ENCODE measurements around the gene NCOR1. TPM values are rescaled to one million over a fixed set of nuclear protein-coding genes. Genes with fewer than 3 reads are reported as not detected.

NCOR1 gene
- total and polyA plus RNA-seq, 2 of the 8 experiments (the other 6 are each of a cell fraction or from before 2014, with no cell fraction given), result 65.4 to 142 TPM

- no peak overlapping the region for H2AK5ac ChIP-seq (ENCODE audit: low read depth, low read length)
- POLR2A ChIA-PET (ENCODE audit: partially characterized antibody), result interaction anchor here (0.9 to 1.5 kb wide), 2 partner anchors 9 to 13 kb away, joined by 3 to 4 read pairs; no protein-coding TSS in a partner anchor
- H2BK15ac ChIP-seq (ENCODE audit: low read length), result no peak overlapping the region
- no peak overlapping the region for H3K18ac ChIP-seq (ENCODE audit: extremely low read depth, low read length)
- H2AFZ ChIP-seq (ENCODE audit: low read length), result no peak overlapping the region
- no peak overlapping the region for H3K9ac ChIP-seq (replicated peaks in 1 of 4; ENCODE audit: extremely low read depth in 1 of 4, low read depth in 3 of 4, low read length in 3 of 4)
- no peak overlapping the region for H3K4me3 ChIP-seq (ENCODE audit: extremely low read depth in 1 of 4, insufficient read depth in 2 of 4, low read depth in 3 of 4, low read length in 4 of 4)
- H3K27ac ChIP-seq (ENCODE audit: low read depth, low read length), result no peak overlapping the region
- H4K91ac ChIP-seq (replicated peaks; ENCODE audit: insufficient read length, low read length), result no peak overlapping the region
- H4K5ac ChIP-seq (ENCODE audit: insufficient read length, low read depth, low read length), result no peak overlapping the region
- H3K9me3 ChIP-seq (ENCODE audit: insufficient read depth in 2 of 2, low read depth in 1 of 2, low read length in 1 of 2), result no peaks in the 10 kb centered on the region
- no peak overlapping the region for H2BK120ac ChIP-seq (replicated peaks; ENCODE audit: low read depth, low read length)
- no peak overlapping the region for H3K4ac ChIP-seq (replicated peaks; ENCODE audit: insufficient read length, low read depth, low read length)
- TF ChIP-seq, protein P1, sequence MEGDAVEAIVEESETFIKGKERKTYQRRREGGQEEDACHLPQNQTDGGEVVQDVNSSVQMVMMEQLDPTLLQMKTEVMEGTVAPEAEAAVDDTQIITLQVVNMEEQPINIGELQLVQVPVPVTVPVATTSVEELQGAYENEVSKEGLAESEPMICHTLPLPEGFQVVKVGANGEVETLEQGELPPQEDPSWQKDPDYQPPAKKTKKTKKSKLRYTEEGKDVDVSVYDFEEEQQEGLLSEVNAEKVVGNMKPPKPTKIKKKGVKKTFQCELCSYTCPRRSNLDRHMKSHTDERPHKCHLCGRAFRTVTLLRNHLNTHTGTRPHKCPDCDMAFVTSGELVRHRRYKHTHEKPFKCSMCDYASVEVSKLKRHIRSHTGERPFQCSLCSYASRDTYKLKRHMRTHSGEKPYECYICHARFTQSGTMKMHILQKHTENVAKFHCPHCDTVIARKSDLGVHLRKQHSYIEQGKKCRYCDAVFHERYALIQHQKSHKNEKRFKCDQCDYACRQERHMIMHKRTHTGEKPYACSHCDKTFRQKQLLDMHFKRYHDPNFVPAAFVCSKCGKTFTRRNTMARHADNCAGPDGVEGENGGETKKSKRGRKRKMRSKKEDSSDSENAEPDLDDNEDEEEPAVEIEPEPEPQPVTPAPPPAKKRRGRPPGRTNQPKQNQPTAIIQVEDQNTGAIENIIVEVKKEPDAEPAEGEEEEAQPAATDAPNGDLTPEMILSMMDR (IDR thresholded peaks at IDR 0.05; ENCODE audit: control extremely low read depth in 1 of 3, insufficient read depth in 1 of 3, low read depth in 1 of 3, low read length in 3 of 3), result peak in 2 of 3 experiments; percentile 21 to 56; a peak in 2 of 4 replicates
- peak in 1 of 2 experiments; percentile 20; a peak in 1 of 4 replicates for TF ChIP-seq RAD21 (IDR thresholded peaks at IDR 0.05 in 1 of 2, conservative IDR thresholded peaks at IDR 0.05 in 1 of 2; ENCODE audit: low read depth in 2 of 2, low read length in 2 of 2)
- TF ChIP-seq CTBP2 (IDR thresholded peaks at IDR 0.05; ENCODE audit: borderline replicate concordance, insufficient read depth, insufficient read length, low read length), result no peak
- peaks cover 0 to 13% of the 10 kb centered on the region in 2 experiments; a peak in 1 of 4 replicates for H3K79me2 ChIP-seq (ENCODE audit: control insufficient read depth in 1 of 2, insufficient read depth in 2 of 2, low read length in 2 of 2)
- no peak overlapping the region for H2BK5ac ChIP-seq (ENCODE audit: low read depth, low read length)
- H2BK12ac ChIP-seq (ENCODE audit: low read depth, low read length), result no peak overlapping the region
- H3K4me2 ChIP-seq (ENCODE audit: insufficient read depth in 1 of 2, low read depth in 2 of 2, low read length in 2 of 2), result no peak overlapping the region
- 73% methylated on average over 3 of the region's 3 CpGs; no CpG with 5 or more reads in 1 of the 2 experiments for WGBS, 2 experiments (ENCODE audit: extremely low coverage in 1 of 2, insufficient coverage in 1 of 2, insufficient read length in 1 of 2, insufficient replicate concordance in 2 of 2, low coverage in 1 of 2, low lambda C conversion rate in 2 of 2, missing lambda C conversion rate in 1 of 2)
- peaks cover 2 to 4% of the 10 kb centered on the region in 2 experiments for H4K20me1 ChIP-seq (replicated peaks in 1 of 2; ENCODE audit: control insufficient read depth in 1 of 2, insufficient read depth in 2 of 2, low read length in 2 of 2)
- H3K14ac ChIP-seq (ENCODE audit: insufficient read length), result no peak overlapping the region
- peaks cover under 1 to 42% (median 15%) of the 10 kb centered on the region in 4 experiments; a peak in 7 of 8 replicates for H3K36me3 ChIP-seq (ENCODE audit: control insufficient read depth in 2 of 4, insufficient read depth in 4 of 4, low read length in 3 of 4)
- no peaks in the 10 kb centered on the region for H3K27me3 ChIP-seq (replicated peaks in 1 of 4; ENCODE audit: control insufficient read depth in 3 of 4, extremely low read depth in 1 of 4, insufficient read depth in 3 of 4, low read length in 3 of 4)
- H3K23ac ChIP-seq (ENCODE audit: insufficient read length), result no peak overlapping the region
- H3K79me1 ChIP-seq (ENCODE audit: low read depth, low read length), result no peaks in the 10 kb centered on the region; the same call in 1 of the 2 replicates
- no peak for DNase-seq (ENCODE audit: low read depth in 1 of 2, low spot score in 2 of 2)
- H2BK20ac ChIP-seq (ENCODE audit: low read length), result no peak overlapping the region
- H3K4me1 ChIP-seq (replicated peaks in 1 of 4; ENCODE audit: control insufficient read depth in 3 of 4, insufficient read depth in 4 of 4, low read length in 3 of 4), result no peaks in the 10 kb centered on the region; a peak in 1 of 7 replicates
- H3K56ac ChIP-seq (replicated peaks; ENCODE audit: insufficient read length, low read depth, low read length), result no peak overlapping the region
- peak; percentile 63 for FAIRE-seq
- CTCF ChIA-PET (ENCODE audit: partially characterized antibody), result no interaction called here
- no peak overlapping the region for H4K8ac ChIP-seq (ENCODE audit: extremely low read depth, insufficient read depth, low read length)
- no peaks in the 10 kb centered on the region for H3K23me2 ChIP-seq (ENCODE audit: low read depth, low read length)
Observed at GRCh38 chr17:16013943-16014407, 201.4 kb downstream of the NCOR1 start.
